Sigmoid colon (tissue), 7 donors: Measurements from ENCODE around the gene RIPOR3. TPM values are rescaled to one million over a fixed set of nuclear protein-coding genes. Genes with fewer than 3 reads are reported as not detected.

ENCODE experiments used
- DNase-seq: peaks from one replicate; pipeline ENCODE4 v3.0.0-alpha.2; 2019
- H3K27ac ChIP-seq, 4 donors: fragments of 200-600 bp; sonication (generic); one replicate each; pipeline ENCODE4 v1.5.1; 2016 to 2019; ENCODE audit warnings: mild to moderate bottlenecking in 1 of 4
- H3K27me3 ChIP-seq, 3 donors: fragments of 200-600 bp; sonication (generic); one replicate each; pipeline ENCODE4 v1.5.1; 2019; ENCODE audit warnings: mild to moderate bottlenecking in 1 of 3
- H3K36me3 ChIP-seq, 4 donors: fragments of 200-600 bp; sonication (generic); one replicate each; pipeline ENCODE4 v1.5.1; 2016 to 2019
- H3K4me1 ChIP-seq, 4 donors: fragments of 200-600 bp; sonication (generic); one replicate each; pipeline ENCODE4 v1.5.1; 2017 to 2019
- H3K4me3 ChIP-seq, 4 donors: fragments of 200-600 bp; sonication (generic); one replicate each; pipeline ENCODE4 v1.5.1; 2017 to 2019; ENCODE audit warnings: mild to moderate bottlenecking in 2 of 4, moderate library complexity in 1 of 4
- H3K9me3 ChIP-seq, 4 donors: fragments of 200-600 bp in 3 of 4; sonication (generic) in 3 of 4; one replicate each; pipeline versions ENCODE4 v1.5.1 to v1.6.1; 2013 to 2019
- CTCF ChIP-seq, 4 experiments: fragments of 450-650 bp in 3 of 4; fragments of 200-600 bp in 1 of 4; IDR thresholded peaks; one replicate each; pipeline ENCODE4 v1.5.1; 2016 to 2019; ENCODE audit warnings: antibody characterized with exemption in 4 of 4, mild to moderate bottlenecking in 3 of 4, moderate library complexity in 2 of 4
- EP300 ChIP-seq, 4 donors: sonication (generic); formaldehyde crosslinking; IDR thresholded peaks; one replicate each; pipeline ENCODE4 v1.6.1; 2017; ENCODE audit warnings: antibody characterized with exemption in 4 of 4
- POLR2A ChIP-seq, 2 donors: fragments of 450-650 bp; IDR thresholded peaks; one replicate each; pipeline ENCODE4 v1.6.1; 2016; ENCODE audit warnings: antibody characterized with exemption in 2 of 2, mild to moderate bottlenecking in 2 of 2, moderate library complexity in 2 of 2
- POLR2AphosphoS5 ChIP-seq, 4 donors: sonication (generic); formaldehyde crosslinking; IDR thresholded peaks; one replicate each; pipeline ENCODE4 v1.6.1; 2017; ENCODE audit warnings: antibody characterized with exemption in 4 of 4
- WGBS, 2 donors: extraction: QIAGEN DNeasy Blood & Tissue Kit; methylation state at CpG; one replicate each; pipeline ENCODE4 v1.1.7; 2013; 5-methylcytosine and 5-hydroxymethylcytosine counted together
- intact Hi-C: fragments of 100-400 bp; cut with DNase I; formaldehyde crosslinking; loops from one replicate; pipeline ENCODE4 v1.15.1; 2023
- polyA plus RNA-seq, 3 donors: library from polyadenylated mRNA; stranded (reverse); fragments of 200-250 nt; gene quantifications; one replicate each; pipeline ENCODE4 v1.2.3, GENCODE V29; 2013
- total RNA-seq, 4 donors: library from RNA; depleted of rRNA; stranded (reverse); fragments of >200 nt; gene quantifications; one replicate each; pipeline ENCODE4 v1.1.0, GENCODE V29; 2016
- donor health status: healthy with polysubstance abuse.
- donor health status: Bipolar disorder and iron deficiency.
- donor health status: healthy.

RIPOR3 gene
- total and polyA plus RNA-seq, 7 donors: 0.92 to 28.0 (median 9.4) TPM

- Histone ChIP-seq H3K36me3 (peaks cover 0 to 8% (median 2%) of the 10 kb centered on the region in 4 donors), H3K4me1 (peaks cover 0 to 30% (median 29%) of the 10 kb centered on the region in 4 donors), H3K27ac (no peak overlapping the region), H3K4me3 (no peak overlapping the region), H3K27me3 (no peaks in the 10 kb centered on the region), H3K9me3 (no peaks in the 10 kb centered on the region)
- DNase-seq: no peak
- intact Hi-C loops: no loop called here
- no peak for TF ChIP-seq EP300 (IDR thresholded peaks at IDR 0.05)
- no peak for TF ChIP-seq POLR2AphosphoS5 (IDR thresholded peaks at IDR 0.05)
- no peak for TF ChIP-seq POLR2A (IDR thresholded peaks at IDR 0.05)
- TF ChIP-seq CTCF (IDR thresholded peaks at IDR 0.05): no peak
- 95 to 97% methylated on average over 11 of the region's 11 CpGs for whole genome bisulfite sequencing, 2 donors
These were observed 133.7 kb downstream of the RIPOR3 start for GRCh38 chr20:50557549-50558134.

- WGBS, 2 donors: 89 to 91% methylated on average over 5 of the region's 5 CpGs
- DNase-seq: no peak
- H3K27ac ChIP-seq: no peak overlapping the region
These were observed 135.7 kb downstream of the RIPOR3 start for GRCh38 chr20:50555662-50556061.

GRCh38 chr20:50554694-50555579, 136.4 kb downstream of the RIPOR3 start:
- peaks cover 0 to 24% (median 14%) of the 10 kb centered on the region in 4 donors for H3K4me1 ChIP-seq
- no peak overlapping the region for H3K4me3 ChIP-seq
- no peaks in the 10 kb centered on the region for H3K36me3 ChIP-seq
- intact Hi-C loops: no loop called here
- no peaks in the 10 kb centered on the region for H3K27me3 ChIP-seq
- no peaks in the 10 kb centered on the region for H3K9me3 ChIP-seq
- H3K27ac ChIP-seq: no peak overlapping the region
- TF ChIP-seq POLR2AphosphoS5 (IDR thresholded peaks at IDR 0.05): no peak
- TF ChIP-seq CTCF (IDR thresholded peaks at IDR 0.05): no peak
- no peak for TF ChIP-seq POLR2A (IDR thresholded peaks at IDR 0.05)
- no peak for TF ChIP-seq EP300 (IDR thresholded peaks at IDR 0.05)
- DNase-seq: no peak
- 93 to 98% methylated on average over 4 of the region's 4 CpGs for WGBS, 2 donors

More at GRCh38 chr20:50555662-50556061, 135.7 kb downstream of the RIPOR3 start:
- TF ChIP-seq EP300 (IDR thresholded peaks at IDR 0.05): no peak
- TF ChIP-seq POLR2A (IDR thresholded peaks at IDR 0.05): no peak
- no peak for TF ChIP-seq POLR2AphosphoS5 (IDR thresholded peaks at IDR 0.05)
- TF ChIP-seq CTCF (IDR thresholded peaks at IDR 0.05): no peak
- H3K4me3 ChIP-seq: no peak overlapping the region
- no peaks in the 10 kb centered on the region for H3K27me3 ChIP-seq
- intact Hi-C loops: no loop called here
- no peaks in the 10 kb centered on the region for H3K9me3 ChIP-seq
- H3K4me1 ChIP-seq: peaks cover 0 to 24% (median 18%) of the 10 kb centered on the region in 4 donors
- no peaks in the 10 kb centered on the region for H3K36me3 ChIP-seq

- peaks cover 0 to 5% (median 0%) of the 10 kb centered on the region in 4 donors for H3K36me3 ChIP-seq
- WGBS, 2 donors: 96% methylated on average over 3 of the region's 3 CpGs
- no peak overlapping the region for H3K4me3 ChIP-seq
- intact Hi-C loops: no loop called here
- TF ChIP-seq POLR2A (IDR thresholded peaks at IDR 0.05): no peak
- no peak for TF ChIP-seq EP300 (IDR thresholded peaks at IDR 0.05)
- no peak for TF ChIP-seq CTCF (IDR thresholded peaks at IDR 0.05)
- no peak for TF ChIP-seq POLR2AphosphoS5 (IDR thresholded peaks at IDR 0.05)
- peaks cover 0 to 28% (median 16%) of the 10 kb centered on the region in 4 donors for H3K4me1 ChIP-seq
- no peak overlapping the region for H3K27ac ChIP-seq
- no peak for DNase-seq
- no peaks in the 10 kb centered on the region for H3K27me3 ChIP-seq
- H3K9me3 ChIP-seq: no peaks in the 10 kb centered on the region
These were observed 138.4 kb downstream of the RIPOR3 start for GRCh38 chr20:50552979-50553378.
